ENCODE measurements around the gene WNT3A. TPM values are rescaled to one million over a fixed set of nuclear protein-coding genes. Genes with fewer than 3 reads are reported as not detected.

WNT3A gene
- total and polyA plus RNA-seq, 2 of the 4 experiments (the other 2 are of a cell fraction): not detected

DNA sequence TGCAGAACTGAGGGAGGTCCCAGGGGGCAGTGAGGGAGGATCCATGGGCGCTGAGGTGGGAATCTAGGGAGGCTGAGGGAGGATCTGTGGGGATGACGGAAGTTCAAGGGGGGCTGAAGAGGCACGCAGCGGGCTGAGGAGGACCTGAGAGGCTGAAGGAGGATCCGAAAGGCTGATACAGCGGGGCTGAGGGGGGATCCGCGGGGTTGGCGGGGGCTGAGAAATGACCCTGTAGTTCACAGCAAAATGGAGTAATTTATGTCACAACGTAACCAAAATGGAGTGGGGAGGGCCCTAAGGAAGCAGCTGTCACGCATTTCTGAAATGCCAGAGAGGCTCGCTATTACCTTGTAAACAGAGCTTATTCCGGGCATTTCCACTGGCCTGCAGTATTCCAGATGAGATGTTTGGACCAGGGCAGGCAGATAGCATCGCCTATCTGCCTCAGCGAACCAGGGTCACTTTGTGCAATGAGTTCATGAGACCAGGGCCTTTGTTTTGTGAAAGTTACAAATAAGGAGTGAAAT, 103.2 kb downstream of the WNT3A start:
- H3K18ac ChIP-seq (ENCODE audit: low read depth, low read length): no peak overlapping the region; the same call in 1 of the 2 replicates
- no peaks in the 10 kb centered on the region for H4K20me1 ChIP-seq (ENCODE audit: insufficient read depth, low read length)
- H3K9ac ChIP-seq (ENCODE audit: low read depth, low read length): peak overlapping the region; percentile 60
- dilution Hi-C loops (cut with HindIII; ENCODE audit: low sequenced_read_pairs, unreplicated experiment) (no loop called here), intact Hi-C loops (cut with micrococcal nuclease) (no loop called here), in situ Hi-C loops (cut with MboI; ENCODE audit: low sequenced_read_pairs) (no loop called here)
- H4K8ac ChIP-seq (ENCODE audit: low read depth in 2 of 2, low read length in 2 of 2): peak overlapping the region in 1 of 2 experiments; percentile 54; a peak in 2 of 4 replicates
- peak overlapping the region; percentile 94 for H2AK9ac ChIP-seq (replicated peaks; ENCODE audit: low read depth, low read length, poor library complexity)
- H2AFZ ChIP-seq (replicated peaks; ENCODE audit: low read length, poor library complexity): peak overlapping the region; percentile 98
- peak overlapping the region; percentile 80 for H3K4ac ChIP-seq (ENCODE audit: low read depth, low read length)
- no peaks in the 10 kb centered on the region for H3K27me3 ChIP-seq (ENCODE audit: control insufficient read depth, insufficient read depth, low read length)
- TF ChIP-seq NFE2L2 (IDR thresholded peaks at IDR 0.05; ENCODE audit: low read depth, low read length): no peak
- TF ChIP-seq RCOR1 (IDR thresholded peaks at IDR 0.05; ENCODE audit: insufficient replicate concordance, low read length): no peak
- no peak for TF ChIP-seq BHLHE40 (IDR thresholded peaks at IDR 0.05; ENCODE audit: low read depth, low read length)
- no peak for TF ChIP-seq RAD21 (IDR thresholded peaks at IDR 0.05; ENCODE audit: low read length)
- 0 out of 2 replicates have a peak overlapping the region, but pooled peaks have one; percentile 39 for H4K5ac ChIP-seq (ENCODE audit: low read depth, low read length)
- H3K23ac ChIP-seq (ENCODE audit: low read depth, low read length): peak overlapping the region; percentile 63
- peak; percentile 23 for ATAC-seq (ENCODE audit: low read depth)
- H4K91ac ChIP-seq (ENCODE audit: insufficient read depth, low read depth, low read length): peak overlapping the region; percentile 34; the same call in 1 of the 2 replicates
- peaks cover 11 to 34% of the 10 kb centered on the region in 2 experiments; a peak in 3 of 4 replicates for H3K79me1 ChIP-seq (ENCODE audit: low read depth in 1 of 2, low read length in 2 of 2)
- H2BK5ac ChIP-seq (ENCODE audit: low read depth, low read length, poor library complexity, severe bottlenecking): peak overlapping the region; percentile 60
- H3K4me2 ChIP-seq (ENCODE audit: low read depth, low read length): peak overlapping the region; percentile 72
- H2BK15ac ChIP-seq (ENCODE audit: low read depth, low read length): no peak overlapping the region
- 36% methylated on average over 9 of the region's 15 CpGs; no CpG with 5 or more reads in 1 of the 2 experiments for WGBS, 2 experiments (ENCODE audit: extremely low coverage in 2 of 2, insufficient read length in 1 of 2)
- peak overlapping the region; percentile 86 for H3K4me3 ChIP-seq (ENCODE audit: insufficient read depth, low read depth, low read length)
- ChIA-PET POLR2A (ENCODE audit: unreplicated experiment) (no interaction called here), CTCF (interaction anchor here (1.1 kb wide), 1 partner anchor 10 kb away, joined by 3 read pairs; no protein-coding TSS in a partner anchor)
- H3K4me1 ChIP-seq (ENCODE audit: control insufficient read depth, insufficient read depth, low read length): peaks cover 3% of the 10 kb centered on the region
- peak overlapping the region; percentile 55; the same call in 1 of the 2 replicates for H2AK5ac ChIP-seq (ENCODE audit: low read depth, low read length)
- peak overlapping the region; percentile 43; the same call in 1 of the 2 replicates for H2BK120ac ChIP-seq (ENCODE audit: low read depth, low read length)
- no TSS peak for BruUV-seq (replicated peaks)
- H3K14ac ChIP-seq (replicated peaks; ENCODE audit: low read depth, low read length): peak overlapping the region; percentile 81
- no peak overlapping the region for H2BK20ac ChIP-seq (ENCODE audit: low read depth, low read length)
- H3K9me3 ChIP-seq (ENCODE audit: control insufficient read depth, insufficient read depth, low read length): no peaks in the 10 kb centered on the region
- H3K9me1 ChIP-seq (ENCODE audit: insufficient read depth, low read length): no peaks in the 10 kb centered on the region
- H3K56ac ChIP-seq (ENCODE audit: extremely low read depth, insufficient read depth, low read length): 0 out of 2 replicates have a peak overlapping the region, but pooled peaks have one; percentile 22
- H3K27ac ChIP-seq (ENCODE audit: insufficient read depth, low read length): peak overlapping the region; percentile 55
- DNase-seq: peak; percentile 49
- H3K36me3 ChIP-seq (ENCODE audit: control insufficient read depth, insufficient read depth, low read length): peaks cover 13% of the 10 kb centered on the region
